Renal pelvis (tissue), 4 donors: ENCODE measurements around the gene AJAP1. TPM values are rescaled to one million over a fixed set of nuclear protein-coding genes. Genes with fewer than 3 reads are reported as not detected.

Experiments
- DNase-seq: peaks from one replicate; pipeline ENCODE4 v3.0.0-alpha.2; 2013
- polyA plus RNA-seq, 3 donors: library from polyadenylated mRNA; unstranded; fragments of 120-200 nt; gene quantifications; one replicate each; pipeline ENCODE4 v1.2.1, GENCODE V29; 2013; ENCODE audit not compliant: insufficient read length in 3 of 3

AJAP1 gene
- polyA plus RNA-seq, 3 donors: 1.2 to 2.3 (median 1.9) TPM

DNA sequence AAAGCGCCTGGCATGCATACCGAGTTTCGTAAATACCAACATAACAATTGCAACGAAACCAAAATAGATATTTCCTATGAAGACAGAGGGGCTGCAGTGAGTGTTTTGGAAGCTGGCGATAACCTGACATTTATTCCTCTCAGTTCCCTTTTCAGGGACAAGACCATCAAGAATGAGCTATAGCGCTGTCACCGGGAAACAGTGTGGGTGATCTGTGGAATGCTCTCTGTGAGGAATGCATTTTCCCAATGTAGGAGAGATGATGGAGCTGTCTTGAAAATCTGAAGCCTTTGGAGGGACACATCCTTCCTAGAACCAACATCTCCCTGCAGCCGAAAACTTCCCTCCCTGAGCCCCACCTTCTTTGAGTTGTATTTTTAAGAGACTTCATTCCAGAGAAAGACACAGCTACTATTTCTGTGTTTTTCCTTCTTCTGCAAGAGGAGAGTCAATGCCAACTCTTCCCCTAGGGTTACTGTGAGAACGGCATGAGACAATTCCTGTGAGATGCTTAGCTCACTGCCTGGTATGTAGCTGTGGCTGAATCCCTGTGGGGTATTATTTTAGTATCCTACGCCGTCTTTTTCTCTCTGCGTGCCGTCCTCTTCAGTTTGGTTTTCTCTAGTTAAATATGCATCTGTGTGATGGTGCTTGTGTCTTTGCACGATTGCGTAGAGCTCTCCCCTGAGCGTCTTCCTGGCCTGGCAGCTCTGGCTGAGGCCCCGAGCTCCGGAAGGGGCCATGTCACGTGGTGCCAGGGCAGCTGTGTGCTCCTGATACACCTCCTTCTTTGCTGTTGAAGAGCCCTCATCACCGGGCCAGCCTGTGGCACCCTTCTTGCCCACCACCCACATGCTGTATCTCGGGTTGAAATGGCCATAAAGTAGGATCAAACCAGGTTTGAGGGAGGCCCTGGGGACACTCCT lies 45.2 kb downstream of the AJAP1 start:
- DNase-seq: no peak

GRCh38 chr1:4700801-4701200 lies 46.4 kb downstream of the AJAP1 start:
- DNase-seq: peak; percentile 35

- no peak for DNase-seq
These were observed 46.9 kb downstream of the AJAP1 start for GRCh38 chr1:4701276-4701675.

GRCh38 chr1:4702464-4702863 lies 48.1 kb downstream of the AJAP1 start:
- DNase-seq: no peak

- peak; percentile 68 for DNase-seq
These were observed 48.5 kb downstream of the AJAP1 start for GRCh38 chr1:4702932-4703331.

DNA sequence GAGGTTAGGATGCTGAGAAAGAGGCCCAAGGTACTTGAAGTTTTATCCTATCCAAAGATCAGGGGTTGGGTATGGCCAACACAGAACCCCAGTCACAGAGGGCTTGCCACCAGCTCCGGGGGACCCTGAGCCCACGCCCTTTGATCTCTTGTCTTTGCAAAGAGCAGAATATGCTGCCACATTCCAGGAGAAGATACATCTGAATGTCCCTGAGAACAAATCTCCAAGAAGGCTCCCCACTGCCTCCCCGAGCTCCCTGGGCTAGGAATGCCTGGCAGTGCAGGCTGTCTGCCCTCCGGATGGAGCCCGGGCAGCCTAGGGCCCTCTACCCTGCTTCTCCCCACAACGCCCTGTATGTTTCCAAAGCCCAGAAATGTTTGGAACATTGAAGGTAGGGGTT lies 49.2 kb downstream of the AJAP1 start:
- DNase-seq: no peak

DNA sequence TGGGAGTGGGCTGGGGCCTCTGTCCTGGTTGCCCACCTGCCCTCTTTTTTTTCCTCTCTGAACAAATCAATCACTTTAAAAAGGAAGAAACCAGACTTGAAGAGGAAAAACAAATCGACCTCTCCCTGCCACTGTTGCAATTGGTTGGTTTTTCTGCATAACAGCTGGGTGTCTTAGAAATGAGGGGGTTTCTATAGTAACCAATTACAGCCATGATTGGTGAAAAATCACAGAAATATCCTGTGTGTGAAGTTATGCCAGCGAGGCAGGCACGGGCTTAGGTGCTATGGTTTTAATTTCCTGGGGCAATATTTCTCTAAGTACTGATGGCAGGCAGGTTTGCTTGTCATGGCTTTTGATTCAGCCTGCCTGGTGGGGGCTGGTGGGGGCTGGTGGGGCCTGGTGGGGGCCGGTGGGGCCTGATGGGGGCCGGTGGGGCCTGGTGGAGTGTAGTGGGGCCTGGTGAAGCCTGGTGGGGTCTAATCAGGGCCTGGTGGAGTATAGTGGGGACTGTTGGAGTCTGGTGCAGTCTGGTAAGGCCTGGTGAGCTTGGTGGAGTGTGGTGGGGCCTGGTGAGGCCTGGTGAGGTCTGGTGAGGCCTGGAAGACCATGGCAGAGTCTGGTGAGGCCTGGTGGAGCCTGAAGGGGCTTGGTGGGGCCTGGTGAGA lies 54.6 kb downstream of the AJAP1 start:
- DNase-seq: no peak

GRCh38 chr1:4709641-4710040 lies 55.2 kb downstream of the AJAP1 start:
- no peak for DNase-seq

- peak; percentile 65 for DNase-seq
These were observed 56.4 kb downstream of the AJAP1 start for GRCh38 chr1:4710592-4711415.

DNA sequence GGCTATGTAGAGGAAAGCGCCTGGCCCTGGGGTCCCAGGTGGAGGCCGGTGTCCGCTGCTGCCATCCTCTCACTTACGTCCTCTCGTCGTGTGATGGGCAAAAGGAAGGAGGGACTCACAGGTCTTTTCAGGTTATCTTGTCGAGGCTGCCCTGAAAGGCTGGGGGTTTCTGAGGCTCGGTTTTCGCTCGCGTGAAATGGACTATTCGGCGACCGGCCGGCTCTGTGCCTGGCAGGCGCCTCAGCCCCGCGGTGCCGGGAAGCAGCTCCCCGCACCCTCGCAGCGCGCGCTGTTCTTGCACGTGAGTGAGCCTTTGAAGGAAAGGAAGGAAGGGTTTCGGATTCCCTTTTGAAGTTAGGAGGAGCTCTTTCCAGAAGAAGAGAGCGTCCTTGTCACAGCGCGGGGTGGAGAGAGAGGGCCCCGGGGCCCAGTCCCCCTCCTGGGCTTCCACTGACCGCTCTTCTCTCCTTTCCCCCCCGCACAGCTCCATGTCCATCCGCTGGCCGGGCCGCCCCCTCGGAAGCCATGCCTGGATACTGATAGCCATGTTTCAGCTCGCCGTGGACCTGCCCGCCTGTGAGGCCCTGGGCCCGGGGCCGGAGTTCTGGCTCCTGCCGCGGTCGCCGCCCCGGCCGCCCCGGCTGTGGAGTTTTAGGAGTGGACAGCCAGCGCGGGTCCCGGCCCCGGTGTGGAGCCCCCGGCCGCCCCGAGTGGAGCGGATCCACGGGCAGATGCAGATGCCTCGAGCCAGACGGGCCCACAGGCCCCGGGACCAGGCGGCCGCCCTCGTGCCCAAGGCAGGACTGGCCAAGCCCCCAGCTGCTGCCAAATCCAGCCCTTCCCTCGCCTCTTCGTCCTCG lies 57.2 kb downstream of the AJAP1 start:
- no peak for DNase-seq

DNA sequence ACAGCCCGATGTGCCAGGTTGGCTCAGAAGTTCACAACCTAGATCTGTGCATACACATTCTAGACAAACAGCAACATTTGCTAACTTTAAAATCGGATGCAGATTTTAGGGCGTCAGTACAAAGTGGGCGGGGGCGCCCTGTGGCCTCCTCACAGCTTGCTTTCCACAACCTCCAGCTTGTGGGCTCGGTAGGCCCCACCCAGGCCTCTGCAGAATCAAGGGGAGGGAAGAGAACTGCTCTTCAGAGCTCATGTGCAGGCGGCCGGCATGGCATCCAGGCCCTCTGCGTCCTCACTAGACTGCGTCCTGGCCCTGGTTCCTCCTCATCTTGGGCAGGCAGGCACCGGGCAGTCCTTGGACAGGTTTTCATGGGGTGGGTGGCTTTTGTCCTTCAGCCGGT lies 59.3 kb downstream of the AJAP1 start:
- DNase-seq: no peak

DNA sequence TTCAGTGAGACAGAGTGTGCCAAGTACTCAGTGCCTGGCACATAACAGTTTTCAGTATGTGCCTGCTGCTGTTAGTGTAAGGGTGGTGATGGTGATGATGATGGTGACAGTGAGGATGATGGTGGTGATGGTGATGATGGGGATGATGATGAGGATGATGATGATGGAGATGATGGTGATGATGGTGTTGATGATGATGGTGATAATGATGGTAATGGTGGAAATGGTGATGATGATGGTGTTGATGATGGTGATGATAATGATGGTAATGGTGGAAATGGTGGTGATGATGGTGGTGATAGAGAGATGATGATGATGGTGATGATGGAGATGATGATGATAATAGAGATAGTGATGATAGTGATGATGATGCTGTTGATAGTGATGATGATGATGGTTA lies 62.0 kb downstream of the AJAP1 start:
- no peak for DNase-seq

GRCh38 chr1:4718071-4718470 lies 63.7 kb downstream of the AJAP1 start:
- DNase-seq: no peak

DNA sequence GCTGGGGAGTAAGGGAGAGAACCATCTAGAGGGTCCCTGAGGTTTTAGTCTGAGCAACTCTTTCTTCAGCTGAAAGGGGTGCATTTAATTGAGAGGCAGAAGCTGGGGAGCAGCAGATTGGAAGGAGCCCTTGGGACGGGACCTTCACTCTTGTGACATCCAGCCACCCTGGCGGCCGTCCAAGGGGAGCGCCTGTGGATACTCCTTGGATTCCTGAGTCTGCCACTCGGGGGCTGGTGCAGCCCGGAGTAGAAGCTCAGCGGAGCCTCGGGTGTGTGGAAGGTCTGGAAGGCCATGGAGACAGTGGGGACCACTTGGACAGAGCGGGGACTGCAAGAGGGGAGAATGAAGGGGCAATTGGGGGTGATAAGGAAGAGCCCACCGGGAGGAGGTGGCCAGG lies 68.7 kb downstream of the AJAP1 start:
- no peak for DNase-seq

DNA sequence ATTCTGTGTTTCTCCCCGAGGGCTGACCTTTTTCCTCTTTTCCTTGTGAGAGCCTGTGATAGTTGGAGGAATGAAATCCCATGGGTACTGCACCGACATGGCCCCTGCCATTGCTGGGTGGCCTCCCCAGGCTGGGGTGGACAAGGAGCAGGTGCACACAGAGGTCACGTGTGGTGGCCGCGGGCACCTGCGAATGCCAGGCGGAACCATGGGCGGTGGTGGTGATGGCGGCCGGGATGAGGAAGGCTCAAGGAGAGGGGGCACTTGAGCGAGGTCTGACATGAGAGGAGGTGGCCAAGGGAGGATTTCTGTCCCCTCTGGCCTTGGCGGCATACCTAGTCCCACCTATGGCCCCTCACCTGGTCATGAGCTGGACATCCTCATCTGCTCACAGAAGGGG lies 69.6 kb downstream of the AJAP1 start:
- no peak for DNase-seq

GRCh38 chr1:4724695-4725250 lies 70.4 kb downstream of the AJAP1 start:
- no peak for DNase-seq

- no peak for DNase-seq
These were observed 71.0 kb downstream of the AJAP1 start for GRCh38 chr1:4725416-4725815.

DNA sequence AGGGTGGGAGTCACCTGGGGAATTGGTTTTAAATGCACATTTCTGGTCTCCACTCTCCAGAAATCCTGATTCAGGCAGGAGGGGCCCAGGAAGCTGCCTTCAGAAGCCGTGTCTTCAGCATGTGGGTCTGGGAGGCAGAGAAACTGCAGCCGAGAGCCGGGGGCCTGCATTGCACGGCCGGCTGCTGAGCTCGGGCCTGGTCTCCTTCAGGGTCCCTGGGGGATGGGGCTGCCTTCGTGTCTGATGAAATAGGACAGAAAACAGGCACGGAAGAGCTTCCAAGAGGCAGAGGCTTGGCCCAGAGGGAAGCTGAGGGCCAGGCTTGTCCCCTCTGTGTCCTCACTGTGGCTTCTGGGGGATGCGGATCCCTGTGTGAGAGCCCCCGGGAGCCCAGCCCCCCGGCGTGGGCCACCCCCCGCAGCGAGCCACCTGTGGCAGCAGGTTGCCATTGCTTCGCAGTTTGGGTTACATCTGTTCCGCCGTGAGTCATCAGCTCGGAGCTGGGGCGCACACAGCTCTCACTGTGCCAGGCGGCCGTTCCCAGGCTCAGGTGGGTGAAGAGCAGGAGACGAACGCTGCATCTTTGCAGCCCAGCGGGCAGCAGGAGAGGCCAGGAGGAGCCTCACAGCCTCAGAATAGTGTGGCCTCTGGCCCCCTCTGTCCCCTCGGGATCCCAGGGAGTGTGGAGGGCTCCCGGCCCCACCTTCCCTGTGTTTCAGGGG lies 72.4 kb downstream of the AJAP1 start:
- no peak for DNase-seq

- DNase-seq: no peak
These were observed 74.1 kb downstream of the AJAP1 start for GRCh38 chr1:4728319-4729089.

GRCh38 chr1:4729090-4729471 lies 74.7 kb downstream of the AJAP1 start:
- DNase-seq: no peak
